GM10266 (cell line): ENCODE data around the gene TSPAN15.

Source experiments
- DNase-seq: peaks from one replicate; pipeline ENCODE4 v3.0.0; 2012; ENCODE audit errors: extremely low spot score
- TF ChIP-seq, protein P1 (sequence below): IDR thresholded peaks from 2 replicates; pipeline ENCODE4 v1.5.1; 2012; ENCODE audit warnings: mild to moderate bottlenecking, low read depth; ENCODE audit not compliant: control insufficient read depth, insufficient read depth; ENCODE audit errors: missing control alignments

TSPAN15 gene

DNA sequence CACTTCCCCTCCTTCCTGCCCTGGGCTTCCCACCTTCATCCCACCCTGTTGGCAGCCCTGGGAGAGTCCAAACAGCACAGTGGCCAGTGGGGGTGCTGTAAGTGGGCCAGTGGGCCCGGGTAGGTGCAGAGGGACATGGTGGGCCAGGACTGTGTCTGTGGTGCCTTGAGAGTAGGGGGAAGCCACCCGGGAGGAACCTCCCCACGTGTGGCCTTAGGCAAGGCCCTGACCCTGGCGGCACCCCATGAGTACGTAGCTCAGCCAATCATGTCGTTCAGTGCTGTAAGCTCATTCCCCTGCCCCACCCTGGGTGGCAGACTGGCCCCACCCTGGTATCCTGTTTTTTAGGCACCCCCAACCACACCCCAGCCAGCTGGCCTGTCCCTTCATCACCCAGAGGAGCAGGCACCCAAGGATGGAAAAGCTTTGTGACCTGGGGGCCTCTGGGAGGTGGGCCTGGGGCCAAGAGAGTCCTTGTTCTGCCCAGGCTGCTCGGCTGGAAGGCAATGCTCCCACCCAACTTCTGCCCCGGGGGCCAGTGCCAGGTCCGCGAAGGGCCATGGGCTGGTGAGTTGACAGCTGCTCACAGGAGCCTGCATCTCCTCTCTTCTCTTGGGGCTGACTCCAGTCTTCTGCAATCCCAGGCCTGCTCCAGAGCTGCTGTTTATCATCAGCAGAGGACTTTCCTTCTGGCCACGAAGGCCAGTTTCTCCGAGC is 41.6 kb downstream of the TSPAN15 start:
- TF ChIP-seq, protein P1, sequence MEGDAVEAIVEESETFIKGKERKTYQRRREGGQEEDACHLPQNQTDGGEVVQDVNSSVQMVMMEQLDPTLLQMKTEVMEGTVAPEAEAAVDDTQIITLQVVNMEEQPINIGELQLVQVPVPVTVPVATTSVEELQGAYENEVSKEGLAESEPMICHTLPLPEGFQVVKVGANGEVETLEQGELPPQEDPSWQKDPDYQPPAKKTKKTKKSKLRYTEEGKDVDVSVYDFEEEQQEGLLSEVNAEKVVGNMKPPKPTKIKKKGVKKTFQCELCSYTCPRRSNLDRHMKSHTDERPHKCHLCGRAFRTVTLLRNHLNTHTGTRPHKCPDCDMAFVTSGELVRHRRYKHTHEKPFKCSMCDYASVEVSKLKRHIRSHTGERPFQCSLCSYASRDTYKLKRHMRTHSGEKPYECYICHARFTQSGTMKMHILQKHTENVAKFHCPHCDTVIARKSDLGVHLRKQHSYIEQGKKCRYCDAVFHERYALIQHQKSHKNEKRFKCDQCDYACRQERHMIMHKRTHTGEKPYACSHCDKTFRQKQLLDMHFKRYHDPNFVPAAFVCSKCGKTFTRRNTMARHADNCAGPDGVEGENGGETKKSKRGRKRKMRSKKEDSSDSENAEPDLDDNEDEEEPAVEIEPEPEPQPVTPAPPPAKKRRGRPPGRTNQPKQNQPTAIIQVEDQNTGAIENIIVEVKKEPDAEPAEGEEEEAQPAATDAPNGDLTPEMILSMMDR, result no peak
- no peak for DNase-seq

DNA sequence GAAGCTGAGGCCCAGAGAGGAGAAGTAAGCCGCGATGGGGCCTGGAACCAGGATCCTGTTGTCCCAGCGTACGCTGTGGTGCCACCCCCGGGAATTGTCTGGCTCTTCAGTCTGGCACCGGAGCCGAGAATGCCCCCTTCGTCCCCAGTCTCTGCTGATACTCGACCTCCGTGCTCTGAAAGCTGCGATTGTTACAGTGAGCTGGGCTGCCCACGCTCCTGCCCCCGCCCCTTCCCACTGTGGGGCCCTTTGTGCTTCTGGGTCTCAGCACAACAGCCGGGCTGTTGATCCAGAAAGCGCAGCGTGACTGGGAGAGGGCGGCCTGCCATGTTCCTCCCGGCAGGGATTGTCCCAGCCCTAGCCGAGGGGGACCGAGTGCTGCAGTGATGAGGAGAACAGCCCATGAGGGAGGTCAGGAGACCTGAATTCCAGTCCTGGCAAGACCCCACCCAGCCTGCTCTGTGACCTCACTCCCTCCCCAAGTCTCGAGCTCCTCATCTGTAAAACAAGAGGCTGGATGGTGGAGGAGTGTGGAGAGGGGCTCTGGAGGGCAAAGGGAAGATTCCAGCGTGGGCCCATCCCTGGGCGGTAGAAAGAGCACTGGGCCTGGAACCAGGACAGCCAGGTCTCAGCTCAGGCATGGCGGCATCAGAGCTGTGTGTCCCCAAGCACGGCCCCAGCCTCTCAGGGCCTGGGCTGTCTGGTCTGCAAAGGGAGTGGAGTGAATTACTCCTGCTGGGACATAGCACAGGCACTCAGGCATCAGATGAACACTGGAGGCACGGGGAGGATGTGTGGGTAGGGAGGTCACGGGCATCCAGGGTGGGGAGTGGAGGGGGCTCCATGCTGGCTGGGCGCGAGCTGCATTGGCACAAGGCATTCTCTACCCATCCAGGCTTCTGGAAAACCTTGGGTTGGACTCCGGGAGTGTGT is 43.6 kb downstream of the TSPAN15 start:
- no peak for DNase-seq
- TF ChIP-seq, protein P1, result no peak

DNA sequence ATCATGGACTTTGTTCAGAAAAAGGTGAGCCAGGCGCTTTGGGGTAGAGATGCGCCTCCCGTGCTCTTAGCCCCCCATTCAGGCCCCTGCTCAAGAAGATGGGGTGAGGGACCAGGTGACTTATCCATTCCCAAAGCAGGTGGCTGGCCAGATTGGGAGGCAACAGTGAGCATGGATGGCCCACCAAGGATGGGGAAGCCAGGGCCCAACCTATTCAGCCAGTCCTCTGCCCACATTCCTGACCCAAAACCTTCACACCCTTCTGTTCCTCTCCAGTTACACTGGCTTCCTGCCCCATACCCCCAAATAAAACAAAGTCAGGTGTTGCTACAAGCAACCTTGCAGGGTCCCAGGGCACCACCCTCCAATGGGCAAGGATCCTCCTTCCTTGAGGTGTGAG is 44.4 kb downstream of the TSPAN15 start:
- TF ChIP-seq, protein P1, result no peak
- DNase-seq, result no peak

DNA sequence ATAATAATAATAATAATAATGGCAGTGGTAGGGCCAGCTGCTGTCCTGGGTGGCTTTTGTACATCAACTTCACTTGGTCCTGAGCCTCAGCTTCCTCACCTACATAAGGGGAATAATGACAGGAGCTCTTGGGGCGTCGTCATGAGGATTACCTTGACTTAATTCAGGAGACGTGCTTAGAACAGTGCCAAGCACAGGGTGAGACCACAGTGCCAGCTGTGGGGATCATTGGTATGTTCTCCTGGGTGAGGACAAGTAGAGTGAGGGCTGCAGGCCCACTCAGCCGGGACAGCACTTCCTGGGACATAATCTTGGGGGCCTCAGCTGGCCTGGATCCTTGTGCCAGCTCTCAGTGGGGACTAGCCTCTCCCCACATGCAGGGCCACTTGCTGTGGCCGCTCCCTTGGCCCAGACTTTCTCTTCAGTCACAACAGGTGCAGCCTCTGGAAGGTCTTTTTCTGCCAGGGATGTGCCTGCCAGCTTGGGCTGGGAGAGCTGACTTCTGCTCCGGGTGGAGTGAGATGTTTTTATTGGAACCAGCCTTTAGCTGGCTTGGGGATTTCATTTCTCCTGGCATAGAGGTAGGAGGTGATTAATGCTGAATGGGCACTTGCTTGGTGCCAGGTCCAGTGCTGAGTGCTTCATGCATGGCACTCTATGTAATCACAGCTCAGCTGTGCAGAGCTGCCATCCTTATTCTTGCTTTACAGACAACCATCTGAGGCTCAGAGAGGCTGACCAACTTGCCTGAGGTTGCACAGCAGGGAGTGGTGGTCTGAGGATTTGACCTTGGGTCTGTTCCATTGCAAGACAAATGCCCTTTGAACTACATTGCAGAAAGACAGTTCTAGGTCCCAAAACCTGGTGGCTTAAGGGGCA is 45.3 kb downstream of the TSPAN15 start:
- DNase-seq, result no peak
- TF ChIP-seq, protein P1, result no peak

DNA sequence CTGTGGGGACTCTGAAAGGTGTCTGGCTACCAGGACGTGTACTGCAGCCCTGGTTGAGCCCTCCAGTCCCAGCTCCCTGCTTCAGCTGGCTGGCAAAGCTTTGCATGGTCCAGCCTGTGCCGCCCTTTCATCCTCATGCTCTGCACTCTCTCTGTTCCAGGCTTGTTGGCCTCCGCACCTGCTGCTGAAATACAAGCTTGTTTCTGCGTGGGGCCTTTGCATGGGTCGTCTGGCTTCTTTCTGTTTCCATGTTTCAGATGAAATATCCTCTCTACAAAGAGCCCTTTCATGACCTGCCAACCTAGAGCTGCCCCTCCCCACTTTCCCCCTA is 45.9 kb downstream of the TSPAN15 start:
- no peak for DNase-seq
- TF ChIP-seq, protein P1, result no peak

DNA sequence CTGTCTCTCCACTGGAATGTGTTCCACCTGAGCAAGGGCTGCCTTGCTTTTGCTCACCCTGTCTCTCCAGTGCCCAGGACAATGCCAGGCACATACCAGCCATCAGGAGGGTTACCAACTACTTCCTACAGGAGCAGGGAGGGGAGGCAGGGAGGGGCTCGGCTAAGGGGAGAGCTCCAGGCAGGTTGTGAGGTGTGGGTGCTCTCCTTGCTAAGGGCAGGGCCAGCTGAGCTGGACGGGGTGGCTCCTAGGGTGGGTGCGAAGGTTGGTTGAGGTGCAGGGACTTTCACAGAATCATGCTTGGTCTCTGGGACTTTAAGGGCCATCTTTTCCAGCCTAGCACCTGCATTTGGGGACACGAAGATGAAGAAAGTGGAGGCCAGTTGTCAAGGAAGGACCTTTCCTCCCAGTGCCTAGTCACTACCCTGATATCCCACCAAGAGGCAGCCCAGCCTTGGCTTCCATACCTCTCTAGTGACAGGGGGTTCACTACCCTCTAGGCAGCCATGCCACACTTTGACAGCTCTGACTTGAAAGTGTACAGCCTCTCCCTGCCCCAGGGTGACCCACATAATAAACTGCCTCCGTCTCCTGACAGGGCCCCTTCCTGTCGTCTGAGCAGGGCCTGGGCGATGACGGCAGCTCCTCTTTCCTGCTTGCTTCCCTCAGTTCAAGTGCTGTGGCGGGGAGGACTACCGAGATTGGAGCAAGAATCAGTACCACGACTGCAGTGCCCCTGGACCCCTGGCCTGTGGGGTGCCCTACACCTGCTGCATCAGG is 46.5 kb downstream of the TSPAN15 start:
- DNase-seq, result no peak
- TF ChIP-seq, protein P1, result no peak
